Fibroblast of lung (primary cell): ENCODE measurements around the gene CCDC85A. TPM values are rescaled to one million over a fixed set of nuclear protein-coding genes. Genes with fewer than 3 reads are reported as not detected.
"Not testable (repeated sequence)": the region's sequence is repeated elsewhere in the genome, so short reads cannot be mapped to it uniquely, and the experiment has no call there.

ENCODE experiments used
- DNase-seq, 2 donors: peaks; one replicate each; pipeline versions ENCODE4 v3.0.0 to v3.0.0-alpha.2; 2010; ENCODE audit warnings: low read depth in 2 of 2
- H2AFZ ChIP-seq: 2 replicates; pipeline ENCODE4 v1.5.1; 2012; ENCODE audit warnings: low read length, control low read depth, inconsistent platforms
- H3K27ac ChIP-seq: 2 replicates; pipeline ENCODE4 v1.5.1; 2011; ENCODE audit warnings: low read length, control low read depth; ENCODE audit not compliant: insufficient read depth
- H3K27me3 ChIP-seq: 2 replicates; pipeline ENCODE4 v1.5.1; 2011; ENCODE audit warnings: mild to moderate bottlenecking, low read length; ENCODE audit not compliant: control insufficient read depth, insufficient read depth
- H3K36me3 ChIP-seq: 2 replicates; pipeline ENCODE4 v1.5.1; 2011; ENCODE audit warnings: low read length; ENCODE audit not compliant: control insufficient read depth, insufficient read depth
- H3K4me1 ChIP-seq: 2 replicates; pipeline ENCODE4 v1.5.1; 2011; ENCODE audit warnings: low read length; ENCODE audit not compliant: control insufficient read depth, insufficient read depth; ENCODE audit errors: extremely low read depth
- H3K4me2 ChIP-seq: 2 replicates; pipeline ENCODE4 v1.5.1; 2011; ENCODE audit warnings: low read length, control low read depth; ENCODE audit not compliant: insufficient read depth; ENCODE audit errors: extremely low read depth
- H3K4me3 ChIP-seq, 4 experiments: fragments of 200-600 bp in 1 of 4; sonication (generic) in 1 of 4; replicated peaks in 1 of 4; 2 replicates each; pipeline ENCODE4 v1.5.1; 2011 to 2016; ENCODE audit warnings: low read length in 4 of 4, low read depth in 3 of 4, mild to moderate bottlenecking in 3 of 4, control low read depth in 2 of 4, inconsistent platforms in 1 of 4, mixed read lengths in 1 of 4; ENCODE audit not compliant: insufficient read depth in 1 of 4; ENCODE audit errors: control extremely low read depth in 1 of 4
- H3K79me2 ChIP-seq: 2 replicates; pipeline ENCODE4 v1.5.1; 2012; ENCODE audit warnings: mild to moderate bottlenecking, low read length, inconsistent platforms; ENCODE audit not compliant: control insufficient read depth, insufficient read depth
- H3K9ac ChIP-seq: 2 replicates; pipeline ENCODE4 v1.5.1; 2011; ENCODE audit warnings: mild to moderate bottlenecking, low read length, control low read depth; ENCODE audit not compliant: insufficient read depth
- H3K9me3 ChIP-seq: 2 replicates; pipeline ENCODE4 v1.5.1; 2012; ENCODE audit warnings: low read depth, low read length; ENCODE audit not compliant: control insufficient read depth, insufficient read depth
- H4K20me1 ChIP-seq: 2 replicates; pipeline ENCODE4 v1.5.1; 2011; ENCODE audit warnings: low read length; ENCODE audit not compliant: control insufficient read depth, insufficient read depth; ENCODE audit errors: extremely low read depth
- CTCF ChIP-seq, 2 donors: IDR thresholded peaks in 1 of 2; conservative IDR thresholded peaks in 1 of 2; 1 replicate in 1 of 2; 2 replicates in 1 of 2; pipeline ENCODE4 v1.5.1; 2011 to 2012; ENCODE audit warnings: low read length in 2 of 2, control low read depth in 1 of 2, inconsistent platforms in 1 of 2, low read depth in 1 of 2, mild to moderate bottlenecking in 1 of 2
- EZH2 ChIP-seq: IDR thresholded peaks from 2 replicates; pipeline ENCODE4 v1.5.1; 2012; ENCODE audit warnings: low read length, control low read depth, mild to moderate bottlenecking; ENCODE audit errors: missing control alignments
- polyA minus RNA-seq: library from RNA; depleted of rRNA, polyadenylated mRNA; stranded (reverse); fragments of >200 nt; gene quantifications from 2 replicates; pipeline ENCODE4 v1.2.3, GENCODE V29; 2011; ENCODE audit warnings: low replicate concordance
- polyA plus RNA-seq, 2 donors: library from polyadenylated mRNA; depleted of rRNA in 1 of 2; stranded (reverse) in 1 of 2; unstranded in 1 of 2; fragments of >200 nt; gene quantifications; 2 replicates each; pipeline ENCODE4 v1.2.1, GENCODE V29; 2011 to 2012; ENCODE audit warnings: missing spikeins in 1 of 2
- total RNA-seq: library from RNA; depleted of rRNA; stranded (reverse); fragments of >200 nt; gene quantifications from 2 replicates; pipeline ENCODE4 v1.2.1, GENCODE V29; 2014

Gene CCDC85A
- total RNA-seq, result not detected in 2 replicates
- 0.03 and 0.05 TPM in 2 replicates for polyA plus RNA-seq
- 0.08 and 0.12 TPM in 2 replicates for polyA plus RNA-seq (2012)
- not detected in 2 replicates for polyA minus RNA-seq

GRCh38 chr2:56183643-56184499 is at the start of gene CCDC85A:
Gene CCDC85A (plus strand): TSS chr2:56183990. CDS start chr2:56184625, 635 bp downstream.
- H3K36me3 ChIP-seq, result no peaks in the 10 kb centered on the region
- no peak within 1 kb of the TSS for H3K27ac ChIP-seq
- peak within 1 kb of the TSS; percentile 79 for H3K4me2 ChIP-seq
- peaks cover 19% of the 10 kb centered on the region for H3K27me3 ChIP-seq
- H2AFZ ChIP-seq, result peak within 1 kb of the TSS; percentile 41
- H3K4me1 ChIP-seq, result no peaks in the 10 kb centered on the region
- no peaks in the 10 kb centered on the region for H3K79me2 ChIP-seq
- H4K20me1 ChIP-seq, result no peaks in the 10 kb centered on the region
- TF ChIP-seq EZH2 (peak; percentile 87), CTCF (conservative IDR thresholded peaks at IDR 0.05 in 1 of 2, IDR thresholded peaks at IDR 0.05 in 1 of 2; ENCODE audit: low read depth in 1 of 2, low read length in 2 of 2) (peak; percentile 52 to 83)
- no peaks in the 10 kb centered on the region for H3K9me3 ChIP-seq
- peak; percentile 71 to 80 for DNase-seq
- H3K9ac ChIP-seq, result no peak within 1 kb of the TSS
- H3K4me3 ChIP-seq, result peak within 1 kb of the TSS in 3 of 4 experiments; percentile 22 to 53 (median 47)

GRCh38 chr2:56134861-56135260 is 48.9 kb upstream of the CCDC85A start:
- Histone ChIP-seq H3K4me3 (no peak overlapping the region), H3K9ac (no peak overlapping the region), H3K9me3 (no peaks in the 10 kb centered on the region), H2AFZ (no peak overlapping the region), H3K79me2 (no peaks in the 10 kb centered on the region), H3K4me2 (no peak overlapping the region), H3K36me3 (no peaks in the 10 kb centered on the region), H3K27ac (no peak overlapping the region), H3K27me3 (no peaks in the 10 kb centered on the region), H3K4me1 (no peaks in the 10 kb centered on the region), H4K20me1 (no peaks in the 10 kb centered on the region)
- DNase-seq, result no peak
- TF ChIP-seq CTCF (conservative IDR thresholded peaks at IDR 0.05 in 1 of 2, IDR thresholded peaks at IDR 0.05 in 1 of 2; ENCODE audit: low read depth in 1 of 2, low read length in 2 of 2), result no peak
- no peak for TF ChIP-seq EZH2

GRCh38 chr2:56142497-56143061 is 41.2 kb upstream of the CCDC85A start:
- not testable (repeated sequence) for H2AFZ ChIP-seq, H3K9me3 ChIP-seq, H3K4me2 ChIP-seq, DNase-seq, H4K20me1 ChIP-seq, H3K4me1 ChIP-seq, H3K79me2 ChIP-seq, H3K27me3 ChIP-seq, H3K27ac ChIP-seq, H3K9ac ChIP-seq, H3K4me3 ChIP-seq, H3K36me3 ChIP-seq
